Lower leg skin (tissue), 3 donors: ENCODE data around the gene MT1X.

Experiments
- CTCF ChIP-seq, 3 donors: fragments of 450-650 bp; IDR thresholded peaks; one replicate each; pipeline ENCODE4 v1.5.1; 2016; ENCODE audit warnings: antibody characterized with exemption in 3 of 3, mild to moderate bottlenecking in 3 of 3, moderate library complexity in 2 of 3
- POLR2A ChIP-seq, 2 donors: fragments of 450-650 bp; IDR thresholded peaks; one replicate each; pipeline ENCODE4 v1.6.1; 2016 to 2017; ENCODE audit warnings: antibody characterized with exemption in 2 of 2, mild to moderate bottlenecking in 1 of 2, moderate library complexity in 1 of 2

- TF ChIP-seq CTCF (IDR thresholded peaks at IDR 0.05) (no peak), POLR2A (IDR thresholded peaks at IDR 0.05) (no peak)
Observed at GRCh38 chr16:56688762-56689161, 6.5 kb downstream of the MT1X start.
